GM23248 (cell line): ENCODE results near the gene PPP1R2B.

Source experiments
- EZH2 ChIP-seq: fragments of 200-600 bp; sonication (generic); IDR thresholded peaks from 2 replicates; pipeline ENCODE4 v1.6.1; 2018; ENCODE audit warnings: antibody characterized with exemption, mild to moderate bottlenecking; ENCODE audit not compliant: insufficient read depth, poor library complexity, severe bottlenecking
- EZH2phosphoT487 ChIP-seq: fragments of 200-600 bp; sonication (generic); IDR thresholded peaks from 2 replicates; pipeline ENCODE4 v1.6.1; 2018; ENCODE audit warnings: antibody characterized with exemption, moderate library complexity, mild to moderate bottlenecking, low read depth; ENCODE audit not compliant: insufficient read depth

DNA sequence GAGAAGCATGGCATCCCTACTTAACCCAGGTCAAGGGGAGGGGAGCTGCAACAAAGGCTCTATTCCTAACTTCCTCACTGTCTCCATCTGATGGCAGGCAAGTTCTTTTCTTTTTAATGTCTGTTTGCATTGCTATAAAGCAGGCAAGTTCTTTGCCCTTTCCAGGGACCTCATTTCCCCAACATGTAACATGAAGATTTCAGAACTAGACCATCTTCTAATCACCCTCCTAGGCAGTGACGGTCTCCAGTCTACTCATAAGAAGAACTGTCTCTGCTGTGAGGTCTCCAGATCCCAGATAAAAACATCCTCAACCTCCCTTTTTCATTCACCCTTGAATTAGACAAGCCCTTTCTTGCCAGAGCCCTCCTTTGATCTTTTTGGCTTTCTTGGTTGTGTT lies 42.1 kb downstream of the PPP1R2B start:
- TF ChIP-seq EZH2phosphoT487 (no peak), EZH2 (no peak)
